Colon (tissue), 2 donors: Measurements from ENCODE around the gene TBRG1.

Experiments used
- FAIRE-seq: peaks from 2 replicates; lab custom pipeline; 2012; peaks lifted over from hg19 to GRCh38; lab: Jason Lieb, UNC
- donor health status: control.
- donor health status: control.

The TBRG1 gene

DNA sequence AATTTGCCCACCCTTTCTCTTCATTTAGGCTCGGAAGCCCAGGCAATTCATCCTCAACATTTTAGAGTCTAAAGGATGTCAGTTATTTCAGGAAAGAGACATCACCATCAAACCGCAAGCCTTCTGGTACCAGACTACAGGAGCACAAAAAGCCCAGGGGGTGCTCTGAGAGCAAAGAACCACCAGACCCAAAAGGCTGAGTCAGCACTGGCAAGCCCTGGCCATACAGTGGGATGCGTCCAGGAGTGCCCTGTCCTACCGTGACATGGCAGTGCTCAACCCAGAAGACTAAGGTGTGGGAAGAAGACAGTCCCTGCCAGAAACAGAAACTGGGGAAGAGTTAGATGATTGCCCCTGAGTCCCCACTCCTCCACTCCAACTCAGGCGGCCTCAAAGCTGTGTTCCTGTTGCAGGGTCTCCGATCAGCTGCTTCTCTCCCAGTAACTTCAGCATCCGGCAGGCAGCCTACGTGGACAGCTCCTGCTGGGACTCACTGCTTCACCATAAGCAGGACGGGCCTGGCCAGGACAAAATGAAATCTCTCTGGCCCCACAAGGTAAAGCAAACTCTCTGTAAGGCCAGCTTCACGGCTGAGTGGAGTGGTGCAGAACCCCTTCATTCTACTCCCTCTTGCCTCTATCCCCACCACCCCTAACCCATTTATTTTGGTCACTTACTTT lies 10.0 kb upstream of the TBRG1 start:
- no peak for FAIRE-seq

DNA sequence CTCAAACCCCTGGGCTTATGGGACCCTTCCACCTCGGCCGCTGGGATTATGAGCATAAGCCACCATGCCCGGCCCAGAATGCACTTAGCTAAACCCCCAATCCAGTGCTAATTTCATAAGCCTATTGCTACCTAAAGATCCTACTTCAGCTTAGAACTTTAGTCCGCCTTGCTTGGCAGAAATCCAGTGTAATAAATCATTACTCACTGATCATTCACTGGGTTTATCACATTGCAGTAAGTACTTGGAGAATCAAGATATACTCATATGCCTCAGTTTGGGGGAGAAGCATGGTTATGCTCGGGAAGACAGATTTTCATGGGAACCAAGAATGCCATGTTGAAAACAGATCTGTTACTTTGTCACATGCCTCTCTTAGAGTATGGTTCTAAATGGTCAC lies 3.8 kb upstream of the TBRG1 start:
- FAIRE-seq, result no peak

DNA sequence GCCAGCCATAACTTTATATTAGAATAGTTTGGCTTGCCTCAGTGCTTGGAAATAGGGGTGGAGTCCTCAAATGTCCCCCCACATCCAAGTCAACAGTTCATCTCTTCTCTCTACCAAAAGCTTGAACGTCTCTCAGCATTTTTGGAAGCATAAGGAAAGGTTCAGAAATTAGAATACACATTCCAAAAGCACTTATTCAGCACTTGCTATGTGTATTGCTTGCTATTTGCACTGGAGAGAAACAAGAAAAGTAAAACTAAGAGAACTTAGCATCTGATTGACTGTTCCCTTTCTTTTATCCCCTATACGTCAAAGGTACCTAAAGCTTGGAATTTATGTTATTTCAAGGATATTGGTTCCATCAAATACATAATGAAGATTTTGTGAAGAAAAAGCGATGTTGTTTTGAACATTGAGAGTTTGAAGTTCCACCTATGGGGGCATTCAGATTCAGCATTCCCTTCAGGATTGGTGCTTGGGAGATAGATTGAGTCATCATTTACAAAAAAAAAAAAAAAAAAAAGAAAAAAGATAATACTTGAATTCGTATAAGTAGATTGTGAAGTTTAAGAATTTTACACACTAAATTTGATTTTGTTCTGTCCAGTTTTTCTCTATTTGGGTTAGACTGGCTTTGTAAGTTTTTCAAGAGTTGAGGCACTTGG lies 1.3 kb downstream of the TBRG1 start:
- FAIRE-seq, result no peak

DNA sequence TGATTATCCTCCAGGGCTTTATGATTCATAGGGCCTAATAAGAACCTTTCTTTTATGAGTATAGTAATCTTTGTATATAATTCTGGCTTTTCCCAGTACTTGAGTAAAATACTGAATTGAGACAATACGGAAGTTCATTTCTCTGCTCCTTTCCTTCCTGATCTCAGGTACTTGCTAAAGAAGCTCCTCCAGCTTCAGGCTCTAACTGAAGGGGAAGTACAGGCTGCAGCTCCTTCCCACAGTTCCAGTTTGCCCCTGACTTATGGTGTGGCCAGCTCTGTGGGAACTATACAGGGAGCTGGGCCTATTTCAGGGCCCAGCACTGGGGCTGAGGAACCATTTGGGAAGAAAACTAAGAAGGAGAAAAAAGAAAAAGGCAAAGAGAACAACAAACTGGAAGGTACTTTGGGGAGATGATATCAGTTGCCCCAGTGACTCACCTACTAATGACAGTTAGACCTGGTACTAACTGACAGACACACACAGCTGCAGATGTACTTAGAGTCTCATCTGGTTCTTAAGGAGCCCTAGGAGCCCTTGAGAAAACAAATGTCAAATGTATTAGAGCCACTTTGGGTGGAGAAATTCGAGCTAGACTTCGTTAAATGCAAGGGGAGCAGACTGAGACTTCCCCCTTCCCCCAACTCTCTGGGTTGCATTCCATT lies 3.0 kb downstream of the TBRG1 start:
- no peak for FAIRE-seq

DNA sequence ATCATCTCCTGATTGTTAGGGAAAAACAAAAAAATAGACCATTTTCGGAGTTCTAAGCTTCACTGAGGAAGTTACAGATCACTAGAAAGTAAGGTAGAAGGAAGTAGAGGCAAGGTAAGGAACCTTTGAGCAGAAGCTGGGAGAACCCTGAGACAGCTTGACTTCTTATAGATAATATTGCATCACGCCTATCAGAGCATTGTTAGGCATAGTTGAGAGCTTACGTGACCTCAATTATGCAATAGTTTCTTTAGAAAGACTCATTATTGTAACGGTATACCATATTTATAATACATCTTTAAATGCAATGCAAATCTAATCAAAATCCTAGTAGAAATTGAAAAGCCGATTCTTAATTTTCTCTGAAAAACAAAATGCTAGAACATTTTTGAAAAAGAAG lies 4.9 kb downstream of the TBRG1 start:
- FAIRE-seq, result no peak

DNA sequence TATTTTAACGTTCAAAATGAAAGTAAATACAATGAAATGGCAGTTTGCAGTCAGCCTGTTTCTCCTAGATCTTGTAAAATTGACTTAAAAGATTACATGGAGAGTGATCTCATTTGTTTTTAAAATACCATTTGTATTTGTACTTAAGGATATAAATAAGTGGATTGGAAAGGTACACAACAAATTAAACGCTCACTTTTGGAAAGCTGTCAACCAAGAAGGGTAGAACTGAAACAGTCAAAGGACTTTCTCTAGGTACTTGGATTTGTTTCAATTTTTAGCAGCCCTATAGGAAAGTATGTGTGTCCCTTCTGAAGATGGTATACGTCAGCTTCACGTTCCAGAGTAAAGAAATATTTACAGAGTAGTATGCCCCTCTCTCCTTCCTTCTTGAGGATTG lies 7.3 kb downstream of the TBRG1 start:
- no peak for FAIRE-seq

DNA sequence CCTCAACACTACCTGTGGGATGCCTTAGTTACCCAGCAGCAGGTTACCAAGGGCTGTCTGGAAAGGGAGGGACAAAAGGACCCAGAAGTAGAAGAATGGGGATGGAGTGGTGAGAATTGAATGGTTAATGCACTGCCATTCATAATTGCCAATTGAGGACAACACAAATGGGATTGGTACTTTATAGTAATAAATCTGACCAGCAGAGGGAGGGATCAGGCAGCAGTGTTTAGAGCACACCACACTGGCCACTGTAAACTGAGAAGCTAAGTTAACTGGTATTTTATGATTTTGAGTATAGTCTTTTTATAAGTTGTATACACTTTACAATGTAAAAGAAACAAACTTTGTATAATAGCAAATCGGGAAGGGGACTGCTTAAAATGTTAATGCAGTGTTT lies 10.7 kb downstream of the TBRG1 start:
- no peak for FAIRE-seq

DNA sequence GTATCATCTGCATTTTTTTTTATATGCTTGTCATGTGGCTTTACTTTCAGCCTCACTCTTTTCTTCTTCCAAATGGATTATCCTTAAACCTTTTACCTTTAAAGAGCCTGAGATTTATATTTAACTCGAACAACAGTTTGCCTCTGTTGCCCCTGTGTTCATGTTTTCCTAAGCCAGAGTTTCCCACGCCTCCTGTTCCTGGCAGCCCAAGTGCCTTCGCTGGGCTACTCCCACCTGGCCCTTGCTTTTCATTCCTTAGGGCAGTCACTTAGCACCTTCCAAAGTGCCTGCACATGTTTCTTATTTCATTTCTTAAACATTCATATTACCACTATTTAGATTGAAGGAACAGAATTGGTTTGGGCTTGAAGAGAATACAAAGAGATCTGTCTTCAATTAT lies 13.3 kb downstream of the TBRG1 start:
- FAIRE-seq, result no peak

DNA sequence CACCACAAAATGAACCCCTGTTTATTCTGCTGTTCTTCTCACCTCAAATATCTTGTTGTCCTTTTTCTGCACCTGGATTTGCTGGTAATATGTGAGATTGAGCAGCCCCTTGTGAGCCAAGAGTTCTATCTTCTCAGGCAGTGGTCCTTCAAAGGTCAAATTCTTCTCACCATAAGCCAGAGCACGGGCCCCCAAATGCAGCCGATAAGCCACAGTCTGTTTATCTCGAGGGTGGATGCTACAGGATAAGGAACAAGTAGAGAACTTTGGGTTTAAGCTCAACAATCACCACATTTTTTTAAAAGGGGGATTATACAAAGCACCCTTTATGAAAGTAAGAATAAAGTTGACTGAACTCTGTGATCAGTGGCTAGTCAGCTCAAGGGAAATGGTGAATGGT lies 15.8 kb downstream of the TBRG1 start:
- no peak for FAIRE-seq

DNA sequence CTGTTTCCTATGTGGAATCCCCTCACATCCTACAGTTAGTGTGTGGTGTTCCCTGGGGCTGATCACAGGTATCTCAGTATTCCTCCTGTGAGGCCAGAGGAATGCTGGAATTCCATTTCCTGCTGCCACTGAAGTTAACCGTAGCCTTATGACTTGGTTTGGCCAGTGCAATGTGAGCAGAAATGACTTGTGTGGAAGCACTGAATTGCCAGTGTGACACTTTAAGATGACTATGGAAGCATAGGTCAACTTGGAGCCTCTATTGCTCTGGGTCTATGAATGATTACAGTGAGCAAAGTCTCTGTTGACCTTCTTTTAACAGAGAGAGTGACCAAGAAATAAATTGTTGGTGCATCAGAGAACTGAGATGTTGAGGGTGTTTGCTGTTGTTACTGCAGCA lies 16.5 kb downstream of the TBRG1 start:
- no peak for FAIRE-seq

DNA sequence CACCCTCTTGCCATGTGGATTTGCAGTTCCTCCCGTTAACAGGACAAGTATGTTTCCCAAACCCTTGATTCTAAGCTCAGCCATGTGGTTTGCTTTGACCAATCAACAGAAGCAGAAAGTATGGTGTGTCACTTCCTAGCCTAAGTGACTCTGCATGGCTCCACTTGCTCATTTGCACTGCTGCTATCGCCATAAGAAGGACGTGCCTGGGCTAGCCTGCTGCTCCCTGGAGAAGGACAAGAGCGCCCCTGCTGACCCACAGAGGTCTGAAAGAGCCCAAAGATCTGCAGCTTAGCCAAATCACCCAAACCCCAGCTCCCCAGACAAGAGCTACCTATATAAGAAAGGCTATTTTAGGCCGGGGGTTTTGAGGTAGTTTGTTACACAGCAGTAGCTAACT lies 18.0 kb downstream of the TBRG1 start:
- no peak for FAIRE-seq

DNA sequence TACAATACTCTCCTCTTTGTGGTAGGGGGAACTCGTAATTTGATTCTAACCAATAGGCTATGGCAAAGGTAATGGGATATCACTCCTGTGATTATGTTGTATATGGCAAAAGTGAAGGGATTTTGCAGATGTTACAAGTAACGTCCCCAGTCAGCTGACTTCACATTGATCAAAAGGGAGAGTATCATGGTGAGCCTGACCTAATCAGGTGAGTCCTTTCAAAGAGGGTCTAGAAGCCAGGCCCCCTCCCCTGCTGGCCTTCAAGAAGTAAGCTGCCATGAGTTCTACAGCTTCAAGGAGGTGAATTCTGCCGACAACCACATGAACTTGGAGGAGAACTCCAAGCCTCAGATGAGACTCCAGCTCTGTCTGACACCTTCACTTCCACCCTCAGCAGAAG lies 20.0 kb downstream of the TBRG1 start:
- FAIRE-seq, result no peak

DNA sequence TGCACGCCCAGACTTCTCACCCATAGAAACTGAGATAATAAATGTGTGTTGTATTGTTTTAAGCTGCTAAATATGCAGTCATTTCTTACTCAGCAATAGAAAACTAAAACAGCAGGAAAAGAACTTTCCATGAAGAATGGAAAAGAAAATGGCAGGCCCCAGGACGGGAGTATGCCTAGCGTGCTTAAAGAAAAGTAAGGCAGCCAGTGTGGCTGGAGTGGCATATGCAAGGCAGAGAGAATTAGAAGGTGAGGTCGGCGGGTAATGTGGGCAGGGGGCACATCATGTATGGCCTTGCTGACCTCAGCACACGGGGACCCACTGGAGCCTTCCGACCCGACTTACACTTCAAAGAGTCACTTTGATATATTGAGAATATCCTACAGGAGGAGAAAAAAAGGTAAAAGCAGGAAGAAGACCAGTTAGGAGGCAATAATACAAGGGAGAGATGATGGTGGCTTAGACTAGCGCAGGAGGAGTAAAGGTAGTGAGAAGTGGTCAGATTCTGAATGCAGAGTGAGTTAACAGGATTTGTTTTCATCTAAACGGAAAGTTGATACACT lies 20.5 kb downstream of the TBRG1 start:
- no peak for FAIRE-seq

DNA sequence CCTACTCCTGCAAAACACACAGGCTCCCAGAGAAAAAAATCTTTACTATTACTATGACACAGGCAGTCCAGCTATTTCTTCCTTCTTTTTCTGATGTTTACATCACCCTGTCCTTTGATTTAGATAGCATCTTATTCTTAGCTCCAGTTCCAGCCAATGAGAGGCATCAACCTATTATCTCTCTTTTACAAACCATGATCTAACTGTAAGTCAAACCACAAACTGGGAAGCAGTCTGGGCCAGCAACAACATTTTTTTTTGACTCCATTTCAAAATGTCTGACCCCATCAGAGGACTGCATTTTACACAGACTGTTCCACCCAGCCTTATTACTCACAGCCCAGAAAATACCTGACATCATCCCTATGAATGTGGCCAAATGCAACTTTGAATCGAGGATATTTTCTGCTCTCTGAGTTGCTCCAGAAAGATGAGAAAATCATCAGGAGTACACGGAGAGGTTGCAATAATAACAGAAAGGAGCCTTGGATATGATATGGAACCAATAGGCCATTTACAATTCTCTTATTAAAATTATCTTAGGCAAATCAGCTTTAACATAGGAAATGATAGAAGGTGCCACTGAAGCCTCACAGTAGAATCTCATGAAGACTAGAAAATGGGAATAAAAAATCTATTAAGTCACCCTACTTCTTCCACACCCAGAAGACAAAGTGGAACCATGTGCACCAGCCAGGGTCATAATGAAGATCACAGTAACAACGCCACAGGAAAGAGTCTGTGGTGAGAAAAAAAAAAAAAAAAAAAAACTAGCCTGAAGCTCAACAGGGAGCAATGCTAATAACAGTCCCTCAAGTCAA lies 21.2 kb downstream of the TBRG1 start:
- no peak for FAIRE-seq

DNA sequence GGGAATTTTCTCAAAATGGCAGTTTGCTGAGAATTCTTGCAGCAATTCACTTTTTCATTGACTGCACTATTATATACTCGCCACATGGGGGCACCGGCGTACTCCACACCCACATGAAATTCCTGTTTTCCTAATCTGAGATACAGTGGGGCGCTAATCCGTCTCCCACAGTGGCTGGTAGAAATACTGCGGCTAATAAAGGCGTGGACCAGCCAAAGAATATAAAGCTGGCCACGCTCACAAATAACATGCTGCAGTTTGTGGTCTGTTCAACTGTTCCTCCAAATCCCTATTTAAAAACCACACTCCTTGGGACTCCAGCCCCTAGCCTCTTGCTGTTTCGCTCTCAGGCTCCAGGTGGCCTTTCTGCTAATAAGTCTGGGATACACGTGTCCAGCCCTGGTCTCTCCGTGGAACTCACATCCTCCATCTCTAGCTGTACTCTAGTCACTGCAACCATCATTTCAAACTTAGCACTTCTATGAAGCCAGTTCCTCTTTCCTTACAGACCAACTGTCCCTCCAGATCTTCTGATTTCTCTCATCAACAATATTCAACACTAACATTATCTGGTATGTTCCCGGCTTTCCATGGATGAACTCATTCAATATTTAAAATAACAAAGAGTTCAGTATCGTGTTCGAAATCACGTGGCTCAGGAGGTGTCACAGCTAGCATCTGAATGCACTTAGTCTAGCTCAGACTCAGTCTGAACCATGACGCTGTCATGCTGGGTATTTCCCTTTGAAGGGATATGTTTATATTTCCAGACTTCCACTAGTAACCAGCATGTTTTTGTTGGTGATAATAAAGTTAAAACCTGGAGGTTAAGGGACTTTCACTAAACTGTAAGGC lies 22.0 kb downstream of the TBRG1 start:
- no peak for FAIRE-seq

DNA sequence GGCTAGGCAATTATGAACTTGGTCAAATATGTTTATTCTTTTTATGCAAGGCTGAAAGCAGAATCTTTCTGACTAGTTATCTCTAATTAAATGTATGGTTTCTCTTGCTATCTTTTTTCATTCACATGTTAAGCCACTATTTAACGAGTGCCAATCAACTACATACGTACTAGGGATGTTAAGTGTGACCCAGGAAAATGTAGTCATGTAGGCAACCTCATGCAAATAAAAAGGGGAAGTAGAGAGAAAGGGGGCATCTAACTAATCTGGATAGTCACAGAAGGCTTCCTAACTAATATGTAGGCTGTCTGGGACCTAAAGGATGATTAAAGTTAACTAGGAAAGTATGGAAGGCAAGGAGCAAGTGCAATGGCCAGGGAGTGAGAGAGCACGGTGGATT lies 23.5 kb downstream of the TBRG1 start:
- FAIRE-seq, result no peak

DNA sequence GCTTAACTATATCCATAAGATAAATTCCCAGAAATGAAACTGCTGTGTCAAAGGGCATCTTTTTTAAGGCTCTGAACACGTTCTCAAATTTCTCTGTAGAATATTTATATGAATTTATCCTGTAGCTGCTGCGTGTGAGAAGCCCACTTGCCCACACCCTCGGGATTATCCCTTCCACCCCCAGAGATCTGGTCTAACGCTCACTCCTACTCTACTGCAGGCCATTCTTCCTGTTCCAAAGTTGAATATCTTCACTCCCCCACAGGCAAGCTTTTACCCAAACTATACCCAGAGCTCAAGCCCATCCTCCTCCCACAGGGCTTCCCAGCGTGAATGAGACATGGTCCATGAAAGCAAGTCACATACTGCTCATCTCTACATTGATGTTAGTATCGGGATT lies 25.9 kb downstream of the TBRG1 start:
- no peak for FAIRE-seq

DNA sequence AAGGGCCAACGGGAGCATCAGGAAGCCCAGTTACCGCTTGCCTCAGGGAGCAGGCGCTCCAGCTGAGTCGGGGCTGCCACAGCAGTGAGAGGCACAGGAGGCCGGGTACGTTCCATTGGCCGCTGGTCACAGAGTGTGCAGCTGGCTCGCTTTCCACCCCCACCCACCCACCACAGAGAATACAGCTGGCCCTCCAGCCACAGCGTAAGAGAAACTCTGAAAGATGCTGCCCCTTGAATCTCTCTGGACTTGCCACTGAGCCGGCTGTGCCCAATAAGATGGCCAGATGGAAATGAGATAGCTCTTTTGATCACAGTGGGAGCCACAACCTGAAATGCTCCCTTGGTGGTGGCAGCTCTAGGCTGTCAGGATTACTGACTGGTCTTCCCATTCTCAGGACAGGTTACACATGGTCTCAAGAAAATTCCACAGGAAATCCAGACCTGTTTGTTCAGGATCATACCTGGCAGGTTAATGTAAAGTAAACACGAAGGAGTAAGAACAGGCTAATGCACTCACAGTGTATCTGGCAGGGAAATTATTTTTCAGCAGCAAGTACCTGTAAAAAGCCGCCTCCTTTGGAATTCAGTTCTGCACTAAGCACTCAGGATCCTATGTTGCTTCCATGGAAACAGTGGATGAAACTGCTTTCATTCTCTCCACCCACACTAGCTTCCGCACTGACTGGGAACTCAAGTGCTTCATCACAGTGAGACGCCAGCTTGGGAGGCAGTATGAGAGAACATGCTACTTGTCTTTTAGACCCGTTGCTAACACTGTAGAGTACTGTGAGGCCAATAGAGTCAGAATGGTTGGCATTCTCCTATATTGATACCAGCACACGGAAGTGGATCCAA lies 34.3 kb downstream of the TBRG1 start:
- FAIRE-seq, result no peak

DNA sequence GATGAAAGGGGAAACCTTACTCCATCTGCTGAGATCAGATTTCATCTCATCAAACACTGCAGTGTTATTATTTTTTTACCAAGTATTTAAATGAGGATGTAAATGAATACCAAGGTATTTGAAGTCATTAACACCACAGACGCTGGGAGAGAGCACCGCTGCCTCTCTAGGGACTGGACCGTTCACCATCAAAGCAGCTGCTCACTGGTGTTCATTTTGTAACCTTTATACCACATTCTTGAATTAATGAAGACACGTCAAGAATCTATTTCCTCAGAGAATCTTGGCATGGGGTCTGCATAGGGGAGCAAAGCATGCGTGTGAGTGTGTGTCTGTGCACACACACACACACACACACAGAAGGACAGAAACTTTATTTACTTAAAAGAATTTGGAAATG lies 35.2 kb downstream of the TBRG1 start:
- FAIRE-seq, result no peak

DNA sequence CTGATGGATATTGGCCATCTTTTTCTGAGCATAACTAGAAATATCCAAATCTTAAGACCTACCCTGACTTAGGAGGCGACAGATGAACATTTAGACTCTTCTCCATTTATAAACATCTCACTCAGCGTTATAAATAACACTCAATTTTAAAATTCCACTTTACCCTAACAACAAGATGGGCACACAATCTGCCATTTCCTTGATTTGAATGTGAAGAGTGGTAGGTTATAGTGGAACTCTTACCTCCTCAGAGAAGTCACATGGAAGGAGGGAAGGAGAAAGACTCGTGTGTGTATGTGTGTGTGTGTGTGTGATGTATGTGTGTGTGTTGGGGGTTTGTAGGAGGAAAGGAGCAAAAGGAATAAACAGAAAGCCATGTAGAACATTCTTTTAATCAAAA lies 35.8 kb downstream of the TBRG1 start:
- FAIRE-seq, result no peak

DNA sequence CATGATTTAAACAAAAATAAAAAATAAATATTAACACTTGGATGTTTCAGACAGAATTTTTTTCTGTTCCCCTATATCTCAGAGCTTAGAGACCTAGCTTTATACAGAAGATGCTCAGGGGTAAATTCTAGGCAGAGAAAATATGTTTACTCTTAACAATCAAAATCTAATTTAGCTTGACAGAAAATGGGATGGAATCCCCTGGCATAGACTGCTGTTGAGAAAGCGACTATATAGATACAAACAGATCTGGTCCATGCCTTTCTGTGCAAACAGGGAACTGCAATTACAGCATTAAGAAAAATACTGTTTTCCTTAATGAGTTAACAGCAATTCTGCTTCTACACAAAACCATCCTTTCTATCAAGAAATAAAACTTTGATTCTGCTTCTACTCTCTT lies 36.3 kb downstream of the TBRG1 start:
- FAIRE-seq, result no peak
